NCI-H510A treated with DMSO at 0.1 percent for 48 hours (cell line): ENCODE results near the gene GALNT9.
"Not testable (repeated sequence)": the region's sequence is repeated elsewhere in the genome, so short reads cannot be mapped to it uniquely, and the experiment has no call there.

ENCODE experiments used
- DNase-seq: peaks from one replicate; lab custom pipeline; 2025; lab: John Stamatoyannopoulos, UW

Gene GALNT9

DNA sequence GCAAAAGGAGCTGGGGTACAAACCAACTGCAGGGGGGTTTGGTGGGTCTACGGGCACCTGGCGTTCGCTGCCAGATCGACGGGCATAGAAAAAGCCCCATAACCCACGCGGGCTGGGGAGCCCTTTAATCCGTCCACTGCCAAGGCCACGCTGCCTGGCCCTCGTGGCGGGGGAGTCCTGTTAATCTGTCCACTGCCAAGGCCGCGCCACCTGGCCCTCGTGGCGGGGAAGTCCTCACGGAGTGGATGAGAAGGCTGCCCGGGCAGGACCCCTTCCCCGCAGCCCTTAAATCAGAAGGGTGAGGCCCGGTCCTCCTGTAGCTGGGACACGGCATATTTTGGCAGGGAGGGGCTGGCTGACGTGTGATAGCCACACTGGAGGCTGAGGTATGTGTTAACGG is 99.0 kb downstream of the GALNT9 start:
- no peak for DNase-seq

GRCh38 chr12:132229926-132230325 is 99.5 kb downstream of the GALNT9 start:
- DNase-seq, result no peak

GRCh38 chr12:132229193-132229760 is 100.1 kb downstream of the GALNT9 start:
- no peak for DNase-seq

- no peak for DNase-seq
These were observed 100.8 kb downstream of the GALNT9 start for GRCh38 chr12:132228476-132229192.

DNA sequence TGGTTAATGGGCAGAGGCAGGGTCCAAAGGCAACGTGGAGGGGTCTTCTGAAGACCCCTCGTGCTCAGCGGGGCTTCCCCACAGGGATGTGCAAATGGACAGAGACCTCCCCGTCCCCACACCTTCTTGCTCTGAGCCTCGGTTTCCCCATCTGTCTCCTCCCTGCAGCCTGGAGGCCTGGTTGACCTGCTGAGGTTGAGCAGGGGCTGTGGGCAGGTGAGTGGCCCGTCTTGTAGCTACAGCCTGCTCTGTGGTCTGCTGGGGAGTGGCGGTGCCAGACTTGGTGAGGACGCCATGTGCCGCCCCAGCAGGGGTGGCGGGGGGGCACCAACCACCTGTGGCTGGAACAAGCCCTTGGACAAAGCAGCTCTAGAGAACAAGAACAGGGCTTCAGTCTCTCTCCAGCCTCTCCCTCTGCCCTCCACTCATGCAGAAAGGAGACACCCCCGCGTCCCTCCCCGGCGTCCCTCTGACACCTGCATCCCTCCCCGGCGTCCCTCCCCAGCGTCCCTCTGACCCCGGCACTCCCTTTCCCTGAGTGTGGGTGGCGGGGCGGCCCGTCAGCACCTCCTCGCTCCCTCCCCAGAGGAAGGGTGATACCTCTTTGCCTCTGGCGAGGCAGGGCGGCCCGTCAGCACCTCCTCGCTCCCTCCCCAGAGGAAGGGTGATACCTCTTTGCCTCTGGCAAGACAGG is 101.5 kb downstream of the GALNT9 start:
- DNase-seq, result no peak

- no peak for DNase-seq
These were observed 102.3 kb downstream of the GALNT9 start for GRCh38 chr12:132227118-132227517.

- DNase-seq, result no peak
These were observed 102.8 kb downstream of the GALNT9 start for GRCh38 chr12:132226604-132227003.

GRCh38 chr12:132225214-132225613 is 104.2 kb downstream of the GALNT9 start:
- DNase-seq, result no peak

- DNase-seq, result no peak
These were observed 104.9 kb downstream of the GALNT9 start for GRCh38 chr12:132224484-132224883.

GRCh38 chr12:132222808-132223173 is 106.6 kb downstream of the GALNT9 start:
- no peak for DNase-seq

GRCh38 chr12:132222096-132222807 is 107.1 kb downstream of the GALNT9 start:
- DNase-seq, result no peak

DNA sequence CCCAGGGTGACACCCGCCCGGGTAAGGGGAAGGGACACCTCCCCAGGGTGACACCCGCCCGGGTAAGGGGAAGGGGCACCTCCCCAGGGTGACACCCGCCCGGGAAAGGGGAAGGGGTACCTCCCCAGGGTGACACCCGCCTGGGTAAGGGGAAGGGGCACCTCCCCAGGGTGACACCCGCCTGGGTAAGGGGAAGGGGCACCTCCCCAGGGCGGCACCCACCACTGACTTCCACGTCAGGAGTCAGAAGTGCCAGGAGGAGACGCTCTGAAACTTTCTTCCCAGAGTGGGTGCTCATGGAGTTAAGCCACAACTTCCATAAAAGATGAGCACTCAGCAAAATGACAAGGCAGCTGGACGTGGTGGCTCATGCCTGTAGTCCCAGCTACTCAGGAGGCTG is 109.6 kb downstream of the GALNT9 start:
- DNase-seq, result not testable (repeated sequence)

- DNase-seq, result no peak
These were observed 110.1 kb downstream of the GALNT9 start for GRCh38 chr12:132219323-132219722.

DNA sequence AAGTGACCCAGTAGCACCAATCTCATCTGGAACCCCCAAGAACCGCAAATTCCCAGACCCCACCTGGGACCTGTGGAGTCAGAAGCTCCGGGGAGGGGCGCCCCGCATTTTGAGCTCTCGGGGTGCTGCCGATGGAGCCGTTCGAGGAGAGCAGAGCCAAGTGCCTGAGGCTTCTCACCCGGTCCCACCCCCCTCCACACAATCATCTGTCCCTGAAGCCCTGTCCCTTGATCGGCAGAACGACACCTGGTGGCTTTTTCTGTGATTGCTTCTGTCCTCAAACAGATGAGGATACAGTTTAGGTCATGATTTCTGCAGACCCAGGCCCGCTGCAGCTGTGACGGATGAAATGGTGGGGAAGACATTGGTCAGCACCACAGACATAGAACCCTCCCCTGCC is 110.5 kb downstream of the GALNT9 start:
- no peak for DNase-seq

GRCh38 chr12:132218527-132218875 is 110.9 kb downstream of the GALNT9 start:
- DNase-seq, result no peak

- DNase-seq, result no peak
These were observed 111.4 kb downstream of the GALNT9 start for GRCh38 chr12:132217800-132218526.

- DNase-seq, result no peak
These were observed 112.0 kb downstream of the GALNT9 start for GRCh38 chr12:132217371-132217770.

GRCh38 chr12:132216354-132216987 is 112.9 kb downstream of the GALNT9 start:
- DNase-seq, result no peak

DNA sequence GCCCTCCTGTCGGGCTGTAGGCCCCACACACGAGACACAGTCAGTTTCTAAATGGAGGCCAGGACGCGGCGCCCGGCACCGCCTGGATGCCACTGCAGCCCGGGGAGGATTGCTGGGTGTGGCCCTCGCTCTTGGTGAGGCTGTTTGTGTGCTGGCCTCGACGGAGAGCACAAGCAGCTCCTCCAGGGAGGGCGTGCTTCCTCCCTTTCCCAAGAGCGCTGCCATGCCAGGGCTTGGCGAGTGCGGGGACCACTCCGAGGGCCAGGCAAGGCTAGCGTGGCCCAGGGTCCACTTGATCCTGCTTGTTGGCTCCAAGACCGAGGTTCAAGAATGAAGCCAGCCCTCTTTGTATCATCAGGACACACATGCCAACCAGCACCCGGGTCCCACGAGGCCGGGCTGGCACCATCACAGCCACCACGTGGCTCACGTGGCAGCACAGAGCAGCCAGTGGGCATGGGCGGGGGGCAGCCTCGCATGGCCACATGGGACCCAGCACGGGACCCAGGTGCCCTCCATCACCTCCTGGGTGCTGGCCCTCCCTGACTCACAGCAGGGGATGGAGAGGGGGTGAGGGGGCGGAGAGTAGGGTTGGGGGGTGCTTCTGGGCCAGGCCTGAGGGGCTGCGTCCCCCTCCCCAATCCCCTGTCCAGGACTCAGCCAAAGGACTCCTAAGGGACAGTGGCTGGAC is 113.9 kb downstream of the GALNT9 start:
- no peak for DNase-seq

DNA sequence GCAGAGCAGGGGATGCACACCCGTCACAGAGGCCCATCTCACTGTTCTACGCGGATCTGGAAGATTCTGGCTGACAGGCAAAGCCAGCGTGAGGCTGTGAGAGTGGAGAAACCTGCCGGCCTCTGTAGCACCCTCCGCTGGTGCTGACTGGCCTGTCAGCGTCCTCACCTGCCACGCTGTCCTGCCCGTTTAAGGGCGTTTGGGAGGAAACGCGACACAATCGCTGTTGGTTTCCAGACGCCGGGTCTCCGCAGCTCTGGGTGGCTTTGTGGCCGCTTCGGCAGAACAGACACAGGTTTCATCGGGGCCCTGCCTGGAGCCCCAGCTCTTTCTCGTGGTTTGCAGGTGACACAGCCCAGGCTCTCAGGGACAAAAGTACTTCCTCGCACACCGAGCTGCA is 114.5 kb downstream of the GALNT9 start:
- DNase-seq, result no peak

DNA sequence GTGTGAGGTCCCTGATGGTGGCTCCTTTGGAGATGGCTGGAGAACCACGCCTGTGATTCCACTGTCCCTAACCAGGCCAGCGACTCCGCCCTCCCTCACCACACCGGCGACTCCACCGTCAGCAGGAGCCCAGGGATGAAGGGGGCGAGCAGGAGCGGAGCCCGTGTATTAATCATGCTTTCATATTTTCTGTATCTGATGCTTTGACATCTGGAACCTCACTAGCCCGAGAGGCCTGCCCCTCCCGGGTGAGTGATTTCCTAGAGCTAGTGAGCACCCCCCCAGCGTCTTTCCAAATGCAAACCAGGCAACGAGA is 115.3 kb downstream of the GALNT9 start:
- DNase-seq, result no peak
